ENCODE data around the gene PTMA.
"Not testable (repeated sequence)": the region's sequence is repeated elsewhere in the genome, so short reads cannot be mapped to it uniquely, and the experiment has no call there.

PTMA gene

DNA sequence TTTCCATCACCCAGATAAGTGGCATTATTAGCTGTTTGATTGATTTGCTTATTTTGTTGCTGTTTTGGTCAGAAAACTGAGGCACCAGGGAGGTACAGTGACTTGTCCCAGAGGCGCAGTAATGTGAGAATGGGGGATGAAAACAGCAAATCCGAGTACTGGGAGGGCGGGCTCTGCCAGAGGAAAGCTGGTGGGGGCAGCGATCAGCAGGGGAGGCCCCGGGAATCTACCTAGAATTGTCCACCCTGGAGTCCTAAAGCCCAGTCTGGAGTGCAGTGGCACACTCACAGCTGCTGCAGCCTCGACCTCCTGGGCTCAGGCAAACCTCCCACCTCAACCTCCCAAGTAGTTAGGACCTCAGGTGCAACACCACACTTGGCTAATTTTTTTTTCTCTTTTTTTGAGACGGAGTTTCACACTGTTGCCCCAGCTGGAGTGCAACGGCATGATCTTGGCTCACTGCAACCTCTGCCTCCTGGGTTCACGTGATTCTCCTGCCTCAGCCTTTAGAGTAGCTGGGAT lies 17.0 kb upstream of the PTMA start:
- no peak for DNase-seq (ENCODE audit: low read depth in 2 of 3, low spot score in 2 of 3)

DNA sequence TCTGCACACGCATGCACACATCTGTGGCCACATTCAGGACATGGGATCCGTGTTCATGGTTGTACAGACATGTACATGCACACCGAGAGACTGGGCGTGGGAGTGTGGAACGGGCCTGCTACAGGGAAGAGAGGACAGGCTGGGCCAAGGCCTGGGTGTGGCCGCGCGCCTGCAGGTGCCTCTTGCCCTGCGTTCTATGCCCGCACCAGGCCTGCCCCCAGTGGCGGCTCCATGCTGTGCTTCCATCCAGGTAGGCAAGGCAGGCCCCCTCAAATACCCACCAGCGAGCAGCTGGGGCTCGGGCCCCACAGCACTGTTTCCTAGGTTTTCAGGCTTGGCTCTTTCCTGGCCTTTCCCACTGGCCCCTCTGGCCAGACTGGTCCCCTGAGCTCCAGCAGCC lies 15.5 kb upstream of the PTMA start:
- no peak for DNase-seq (ENCODE audit: low read depth in 2 of 3, low spot score in 2 of 3)

DNA sequence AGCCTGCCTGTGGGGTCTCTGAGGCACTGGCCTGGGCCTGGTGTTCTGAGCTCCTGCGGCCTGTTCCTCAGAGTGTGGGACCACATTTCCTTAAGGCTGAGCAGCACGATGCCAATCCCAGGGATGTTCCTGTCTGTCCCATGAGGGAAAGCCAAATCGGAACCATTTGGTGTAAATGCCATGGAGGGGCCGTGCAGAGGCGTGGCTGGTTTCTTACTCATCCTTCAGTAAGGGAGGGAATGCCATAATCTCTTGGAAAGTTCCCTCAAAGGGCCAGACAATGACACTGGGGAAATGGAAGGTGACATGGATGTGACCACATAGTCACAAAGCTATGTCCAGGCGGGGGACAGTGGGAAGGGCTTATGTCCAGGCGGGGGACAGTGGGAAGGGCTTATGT lies 14.4 kb upstream of the PTMA start:
- DNase-seq (ENCODE audit: low read depth in 2 of 3, low spot score in 2 of 3): no peak

DNA sequence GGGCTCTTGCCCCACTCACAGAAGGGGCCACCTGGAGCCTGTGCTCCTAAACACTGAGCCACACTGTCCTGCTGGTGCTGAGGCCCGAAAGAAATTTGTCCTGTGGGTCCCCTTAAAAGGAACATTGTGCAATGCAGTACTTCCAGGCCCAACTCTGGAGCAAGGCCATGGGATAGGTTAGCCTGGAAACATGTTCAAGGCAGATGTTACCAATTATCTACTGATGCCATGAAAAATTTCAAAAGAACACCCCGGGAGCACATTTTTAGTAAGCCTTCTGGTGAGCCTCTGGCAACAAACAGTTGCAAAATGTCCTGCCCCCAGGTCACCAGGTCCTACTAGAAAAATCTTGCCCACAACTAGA lies 12.3 kb upstream of the PTMA start:
- no peak for DNase-seq (ENCODE audit: low read depth in 2 of 3, low spot score in 2 of 3)

DNA sequence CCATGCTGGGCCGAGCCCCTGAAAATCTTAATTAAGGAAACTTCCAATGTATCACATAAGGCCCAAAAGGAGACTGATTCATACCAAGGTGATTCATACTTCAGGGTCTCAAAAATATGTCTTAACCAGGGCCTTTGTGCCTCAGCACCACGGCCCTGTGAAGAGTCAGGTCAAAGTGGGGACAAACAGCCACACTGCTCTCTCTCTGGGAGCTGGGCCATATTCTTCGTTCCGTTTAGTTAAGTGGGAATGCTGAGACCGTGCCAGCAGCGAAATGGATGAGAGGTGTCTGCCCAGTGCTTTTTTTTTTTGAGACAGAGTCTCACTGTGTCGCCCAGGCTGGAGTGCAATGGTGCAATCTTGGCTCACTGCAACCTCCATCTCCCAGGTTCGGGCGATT lies 9.3 kb upstream of the PTMA start:
- DNase-seq (ENCODE audit: low read depth in 2 of 3, low spot score in 2 of 3): no peak

DNA sequence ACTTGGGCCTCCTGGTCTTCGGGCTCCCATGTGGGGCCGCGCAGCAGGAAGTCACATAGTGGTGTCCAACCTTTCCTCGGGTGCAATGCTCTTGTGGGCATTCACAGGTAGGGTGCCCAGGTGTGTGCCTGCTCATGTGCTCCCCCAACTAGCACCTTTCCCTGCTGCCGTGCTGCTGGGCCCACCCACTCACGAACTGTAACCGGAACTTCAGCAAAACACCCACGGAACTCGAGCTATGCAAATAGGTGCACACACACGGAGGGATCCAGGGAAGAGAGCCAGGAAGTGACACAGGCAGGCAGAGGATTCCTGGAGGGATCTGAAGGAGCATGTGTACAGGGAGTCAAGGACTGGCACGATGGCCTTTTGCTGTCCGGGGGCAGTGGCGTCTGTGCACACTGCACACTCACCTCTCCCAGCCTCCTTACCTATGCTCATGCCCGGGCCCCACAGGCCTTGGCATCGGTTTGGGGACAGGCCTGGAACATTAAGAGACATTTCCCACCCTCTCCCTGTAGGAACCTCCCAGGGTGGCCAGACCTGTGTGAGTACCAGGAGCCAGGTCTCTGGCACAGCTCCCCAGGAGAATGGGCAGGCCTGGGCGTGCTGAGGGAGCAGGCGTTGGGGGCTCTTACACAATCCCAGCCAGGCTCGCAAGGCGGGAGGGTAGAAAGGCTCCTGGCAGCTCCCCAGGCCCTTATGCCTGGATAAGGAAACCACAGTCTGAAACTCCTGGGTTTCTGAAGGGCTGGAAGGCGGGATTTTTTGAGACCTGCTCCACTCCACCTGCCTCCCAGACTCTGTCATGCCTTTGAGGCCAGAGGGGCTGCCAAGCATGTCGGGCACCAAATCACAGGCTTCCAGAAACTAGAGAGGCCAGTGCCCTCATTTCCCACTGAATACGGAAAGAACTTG lies 6.6 kb upstream of the PTMA start:
- DNase-seq (ENCODE audit: low read depth in 2 of 3, low spot score in 2 of 3): no peak

DNA sequence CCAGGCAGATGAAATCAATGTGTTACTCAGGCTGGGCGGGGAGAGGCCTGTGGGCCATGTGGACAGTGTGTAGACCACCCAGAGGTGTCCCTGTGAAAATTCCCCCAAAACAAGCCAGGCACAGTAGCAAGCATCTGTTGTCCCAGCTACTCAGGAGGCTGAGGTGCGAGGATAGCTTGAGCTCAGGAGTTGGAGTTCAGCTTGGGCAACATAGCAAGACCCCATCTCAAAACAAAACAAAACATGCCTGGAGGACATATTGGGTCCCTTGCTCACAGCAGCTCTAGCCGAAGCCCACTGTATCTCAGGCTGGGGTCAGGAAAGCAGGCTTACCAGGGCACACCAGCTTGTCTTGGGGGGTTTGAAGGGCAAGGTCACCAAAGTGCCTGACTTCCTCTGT lies 4.3 kb upstream of the PTMA start:
- no peak for DNase-seq (ENCODE audit: low read depth in 2 of 3, low spot score in 2 of 3)

DNA sequence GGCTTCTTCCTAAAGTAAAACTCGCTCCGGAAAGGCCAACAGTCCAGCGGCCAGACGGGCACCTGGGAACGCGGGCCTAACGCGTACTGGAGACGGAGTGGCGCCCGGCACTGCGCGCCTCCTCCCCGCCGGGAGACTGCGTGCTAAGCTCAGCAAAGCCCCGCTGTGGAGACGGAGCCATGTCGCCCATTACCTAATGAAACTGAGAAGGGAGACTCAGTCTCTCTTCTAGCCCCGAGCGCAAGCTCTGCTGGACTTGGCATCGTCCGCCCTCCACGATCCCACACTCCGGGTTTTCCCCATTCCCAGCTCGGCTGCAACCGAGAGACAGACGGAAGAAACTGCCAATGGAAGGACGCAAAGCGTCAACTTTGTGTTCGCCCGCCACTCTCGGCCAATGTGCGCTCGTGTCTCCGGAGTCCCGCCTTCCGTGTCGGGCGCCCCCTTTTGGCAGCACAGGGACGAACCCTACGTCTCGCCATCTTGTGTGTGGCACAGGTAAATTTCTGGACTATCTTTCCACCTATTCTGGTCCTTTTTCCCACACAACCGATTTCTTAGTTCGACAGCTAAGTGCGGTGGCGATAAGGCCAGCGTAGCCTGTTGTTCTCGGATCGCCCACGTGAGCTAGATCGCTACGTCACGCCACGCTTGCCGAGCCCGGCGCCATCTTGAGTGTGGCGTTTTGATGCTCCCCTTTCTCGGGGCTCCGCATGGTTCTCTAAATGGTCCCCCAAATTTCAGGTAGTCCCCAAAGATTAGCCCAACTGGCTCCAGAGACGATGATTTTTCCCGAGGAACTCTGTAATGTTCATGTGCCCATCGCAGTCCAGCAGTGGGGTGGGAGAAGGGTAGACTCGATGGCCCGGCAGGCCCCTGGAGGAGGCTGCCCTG lies 1.3 kb upstream of the PTMA start:
- peak; percentile 89 to 95 (median 93) for DNase-seq (ENCODE audit: low read depth in 2 of 3, low spot score in 2 of 3)

DNA sequence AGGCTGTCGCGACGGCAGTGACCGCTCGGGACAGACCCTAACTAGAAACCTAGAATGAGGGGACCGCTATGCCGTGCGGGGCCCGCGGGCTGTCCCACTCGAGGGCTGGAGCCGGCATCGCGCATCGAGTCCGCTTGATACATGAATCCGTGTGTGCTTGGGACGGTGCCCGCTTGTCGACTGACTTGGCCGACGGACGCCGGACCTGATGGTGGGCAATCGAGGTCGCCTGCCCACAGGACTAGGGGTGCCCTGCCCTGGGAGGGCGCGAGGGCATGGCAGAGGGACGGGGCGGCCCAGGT lies 749 bp upstream of the PTMA start:
- DNase-seq (ENCODE audit: low read depth in 2 of 3, low spot score in 2 of 3): peak in 1 of 3 experiments; percentile 67

DNA sequence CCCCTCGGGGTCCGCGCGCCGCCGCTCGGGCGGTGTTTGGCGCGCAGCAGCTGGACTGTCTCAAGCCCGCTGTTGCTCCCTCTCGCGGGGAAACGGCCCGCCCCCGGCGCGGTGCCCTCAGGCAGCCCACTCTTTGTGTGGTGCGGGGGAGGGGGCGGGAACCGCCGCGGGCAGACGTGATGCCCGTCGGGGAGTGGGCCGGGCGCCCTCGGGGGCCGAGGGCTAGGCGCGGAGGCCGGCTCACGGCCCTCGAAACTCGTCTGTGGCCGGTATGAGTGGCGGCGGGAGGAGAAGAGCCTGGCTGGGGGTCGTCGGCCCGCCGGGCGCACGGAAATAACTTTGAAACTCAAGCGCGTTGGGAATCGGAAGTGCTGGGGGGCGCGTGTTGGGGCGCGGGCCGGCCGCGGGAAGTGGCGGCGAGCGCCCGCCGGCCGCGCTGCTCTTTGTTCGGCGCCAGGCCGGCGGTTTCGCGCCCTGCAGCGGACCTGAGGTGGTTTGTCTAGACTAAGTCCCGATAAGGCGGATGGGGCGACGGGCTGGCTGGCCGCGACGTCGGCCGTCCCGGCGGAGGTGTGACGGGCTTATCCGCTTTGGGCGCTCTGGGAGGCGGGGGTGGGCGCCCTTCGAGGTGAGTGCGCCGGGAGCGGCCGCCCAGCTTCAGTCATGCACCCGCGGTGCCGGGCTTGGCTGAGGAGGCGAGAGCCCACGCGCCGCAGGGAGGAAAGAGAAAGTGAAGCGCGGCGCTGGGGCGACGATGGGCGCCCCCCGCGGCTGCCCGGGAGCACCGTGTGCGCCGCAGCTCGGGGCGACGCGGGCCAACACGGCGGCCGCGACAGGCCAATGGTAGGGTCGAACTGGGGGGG lies 679 bp downstream of the PTMA start:
- DNase-seq (ENCODE audit: low read depth in 2 of 3, low spot score in 2 of 3): peak in 2 of 3 experiments; percentile 20 to 33

DNA sequence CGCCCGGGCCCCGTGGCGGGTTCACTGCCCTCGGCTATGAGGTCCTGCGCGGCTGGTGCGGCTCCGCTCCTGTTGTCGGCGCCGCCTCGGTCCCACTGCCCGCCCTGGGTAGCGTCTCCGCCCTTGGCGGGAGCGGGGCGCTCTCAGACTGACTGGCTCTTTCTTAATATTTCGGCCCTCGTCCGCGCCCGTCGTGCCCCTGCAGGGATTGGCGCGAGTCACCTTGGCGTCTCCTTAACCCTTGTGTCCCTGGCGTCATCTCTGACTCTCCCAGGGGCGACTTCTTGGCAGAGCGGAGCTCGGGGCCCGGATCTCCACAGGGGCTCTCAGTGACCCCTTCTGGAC lies 1.3 kb downstream of the PTMA start:
- peak in 2 of 3 experiments; percentile 16 to 43 for DNase-seq (ENCODE audit: low read depth in 2 of 3, low spot score in 2 of 3)

DNA sequence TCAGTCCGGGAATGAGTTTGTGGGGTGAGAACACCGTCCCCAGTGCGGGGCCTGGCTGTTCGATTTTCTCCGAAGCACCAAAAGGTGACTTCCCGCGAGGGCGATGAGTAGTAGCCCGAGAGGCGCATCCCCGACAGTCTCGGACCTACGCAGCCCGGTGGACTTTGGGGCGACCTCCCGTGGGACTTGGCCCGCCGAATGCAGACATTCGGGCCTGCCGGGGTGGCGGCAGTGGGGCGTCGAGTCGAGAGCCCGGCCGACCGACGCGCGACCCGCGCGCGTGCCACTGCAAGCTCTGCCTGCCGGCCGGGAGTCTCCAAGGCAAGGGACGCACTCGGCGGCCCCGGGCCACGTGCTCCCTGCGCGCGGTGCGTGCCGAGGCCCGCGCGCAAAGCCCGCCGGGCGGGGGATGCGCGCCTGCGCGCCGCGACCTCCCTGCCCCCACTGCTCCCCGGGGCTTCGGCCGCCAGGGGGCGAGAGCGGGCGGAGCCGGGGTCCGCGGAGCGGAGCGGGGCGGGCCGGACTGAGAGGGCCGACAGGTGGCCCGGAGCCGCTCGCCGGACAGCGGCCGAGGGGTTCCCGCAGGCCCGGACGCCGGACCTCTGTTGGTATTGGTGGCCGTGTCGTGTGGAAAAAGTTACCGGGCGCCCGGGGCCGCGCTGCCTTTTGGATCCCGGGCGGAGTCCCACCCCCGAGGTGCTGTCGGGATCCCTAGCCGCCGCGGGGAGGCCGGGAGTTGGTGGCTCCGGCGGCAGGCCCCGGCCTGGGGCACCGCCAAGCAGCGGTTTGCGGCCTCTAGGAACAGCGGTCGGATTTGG lies 1.9 kb downstream of the PTMA start:
- DNase-seq (ENCODE audit: low read depth in 2 of 3, low spot score in 2 of 3): peak; percentile 65 to 87 (median 79)

DNA sequence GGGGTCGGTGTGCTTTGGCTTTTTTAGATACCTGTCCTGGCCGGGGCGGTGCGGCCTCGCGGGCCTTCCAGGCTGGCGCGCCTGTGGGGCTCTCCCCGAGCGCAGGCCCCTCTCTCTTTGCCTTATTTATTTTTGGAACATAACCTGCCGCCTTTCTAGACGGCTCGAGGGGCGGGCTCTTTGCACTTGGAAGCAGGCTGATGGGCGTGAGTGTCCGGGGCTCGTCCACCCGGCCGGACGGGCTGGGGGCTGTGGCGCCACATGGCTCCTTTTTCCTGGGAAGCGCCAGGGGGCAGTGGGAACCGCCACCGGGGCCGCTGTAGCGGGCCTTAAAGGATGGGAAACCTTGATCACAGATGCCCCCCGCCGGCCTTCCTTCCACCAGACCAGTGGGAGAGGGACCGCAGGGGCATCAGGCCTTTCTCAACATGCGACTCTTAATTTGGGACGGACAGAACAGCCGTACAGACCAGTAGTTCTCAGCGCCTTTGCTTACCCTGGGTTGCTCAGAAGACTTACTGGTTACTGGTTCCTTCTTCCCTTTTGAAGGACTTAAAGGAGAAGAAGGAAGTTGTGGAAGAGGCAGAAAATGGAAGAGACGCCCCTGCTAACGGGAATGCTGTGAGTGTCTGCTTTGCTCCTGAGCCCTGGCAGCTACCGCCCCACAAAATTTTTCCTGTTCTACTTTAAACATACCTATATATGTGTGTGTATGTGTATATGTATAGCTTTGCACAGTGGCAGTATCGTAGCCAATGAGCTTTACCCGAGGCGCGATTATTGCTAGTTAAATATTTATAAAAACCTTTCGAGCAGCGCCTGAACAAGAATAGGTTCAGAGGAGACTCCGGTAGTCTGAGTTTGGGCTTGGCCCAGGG lies 2.7 kb downstream of the PTMA start:
- no peak for DNase-seq (ENCODE audit: low read depth in 2 of 3, low spot score in 2 of 3)

DNA sequence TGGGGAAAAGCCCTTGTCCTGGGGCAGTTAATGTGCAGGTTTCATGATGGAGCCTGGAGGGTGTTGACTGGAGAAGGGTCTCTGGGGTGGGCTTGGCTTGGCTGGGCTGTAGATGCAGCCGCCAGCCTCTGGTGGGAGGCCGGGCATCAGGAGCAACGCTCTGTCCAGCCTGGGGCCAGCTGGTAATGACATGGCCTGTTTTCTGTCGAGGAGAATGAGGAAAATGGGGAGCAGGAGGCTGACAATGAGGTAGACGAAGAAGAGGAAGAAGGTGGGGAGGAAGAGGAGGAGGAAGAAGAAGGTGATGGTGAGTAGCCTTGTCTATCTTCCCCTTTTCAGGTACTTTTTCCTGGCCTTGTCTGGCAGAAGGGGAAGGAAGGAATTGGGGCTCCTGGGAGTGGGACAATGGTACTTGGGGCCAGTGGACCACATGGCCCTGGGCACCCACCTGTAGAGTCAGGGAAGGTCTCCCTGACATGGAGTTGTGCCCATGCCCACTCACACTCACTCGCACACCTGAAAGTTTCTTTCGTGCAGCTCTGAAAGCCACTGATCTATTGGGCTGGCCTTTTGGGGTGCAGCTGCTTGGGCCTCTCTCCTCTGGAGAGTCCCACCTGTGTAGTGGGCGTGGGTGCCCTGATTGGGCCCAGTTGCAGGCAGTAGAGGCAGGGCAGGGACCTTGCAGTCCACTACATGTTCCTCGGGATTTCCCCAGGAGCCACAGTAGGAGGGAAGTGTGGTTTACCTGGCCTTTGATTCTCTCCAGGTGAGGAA lies 3.5 kb downstream of the PTMA start:
- DNase-seq (ENCODE audit: low read depth in 2 of 3, low spot score in 2 of 3): no peak

DNA sequence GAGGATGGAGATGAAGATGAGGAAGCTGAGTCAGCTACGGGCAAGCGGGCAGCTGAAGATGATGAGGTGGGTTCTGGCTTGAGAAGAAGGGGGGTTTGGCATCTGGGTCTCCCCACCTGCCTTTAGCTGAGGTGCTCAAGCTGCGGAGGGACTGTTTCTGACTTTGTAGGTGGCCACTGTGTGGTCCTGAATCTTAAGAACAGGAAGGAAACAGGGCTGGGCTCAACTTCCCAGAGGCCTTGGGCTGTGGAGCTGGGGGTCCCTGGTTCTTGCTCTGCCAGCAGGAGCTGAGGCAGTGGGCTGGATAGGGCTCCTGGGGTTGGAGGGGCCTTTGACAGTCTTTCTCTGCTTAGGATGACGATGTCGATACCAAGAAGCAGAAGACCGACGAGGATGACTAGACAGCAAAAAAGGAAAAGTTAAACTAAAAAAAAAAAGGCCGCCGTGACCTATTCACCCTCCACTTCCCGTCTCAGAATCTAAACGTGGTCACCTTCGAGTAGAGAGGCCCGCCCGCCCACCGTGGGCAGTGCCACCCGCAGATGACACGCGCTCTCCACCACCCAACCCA lies 4.2 kb downstream of the PTMA start:
- DNase-seq (ENCODE audit: low read depth in 2 of 3, low spot score in 2 of 3): peak in 1 of 3 experiments; percentile 22

DNA sequence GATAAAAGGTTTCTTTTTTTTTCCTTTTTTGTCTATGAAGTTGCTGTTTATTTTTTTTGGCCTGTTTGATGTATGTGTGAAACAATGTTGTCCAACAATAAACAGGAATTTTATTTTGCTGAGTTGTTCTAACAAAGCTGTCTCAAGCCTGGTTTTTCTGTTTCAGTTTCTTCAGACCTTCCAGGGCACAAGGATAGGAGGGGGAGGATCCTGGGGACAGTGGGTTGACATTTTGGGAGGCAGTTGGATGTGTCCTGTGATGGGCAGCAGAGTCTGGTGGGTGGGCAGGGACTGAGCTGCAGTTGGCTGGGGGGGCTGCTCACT lies 5.0 kb downstream of the PTMA start:
- not testable (repeated sequence) for DNase-seq (ENCODE audit: low read depth in 2 of 3, low spot score in 2 of 3)

DNA sequence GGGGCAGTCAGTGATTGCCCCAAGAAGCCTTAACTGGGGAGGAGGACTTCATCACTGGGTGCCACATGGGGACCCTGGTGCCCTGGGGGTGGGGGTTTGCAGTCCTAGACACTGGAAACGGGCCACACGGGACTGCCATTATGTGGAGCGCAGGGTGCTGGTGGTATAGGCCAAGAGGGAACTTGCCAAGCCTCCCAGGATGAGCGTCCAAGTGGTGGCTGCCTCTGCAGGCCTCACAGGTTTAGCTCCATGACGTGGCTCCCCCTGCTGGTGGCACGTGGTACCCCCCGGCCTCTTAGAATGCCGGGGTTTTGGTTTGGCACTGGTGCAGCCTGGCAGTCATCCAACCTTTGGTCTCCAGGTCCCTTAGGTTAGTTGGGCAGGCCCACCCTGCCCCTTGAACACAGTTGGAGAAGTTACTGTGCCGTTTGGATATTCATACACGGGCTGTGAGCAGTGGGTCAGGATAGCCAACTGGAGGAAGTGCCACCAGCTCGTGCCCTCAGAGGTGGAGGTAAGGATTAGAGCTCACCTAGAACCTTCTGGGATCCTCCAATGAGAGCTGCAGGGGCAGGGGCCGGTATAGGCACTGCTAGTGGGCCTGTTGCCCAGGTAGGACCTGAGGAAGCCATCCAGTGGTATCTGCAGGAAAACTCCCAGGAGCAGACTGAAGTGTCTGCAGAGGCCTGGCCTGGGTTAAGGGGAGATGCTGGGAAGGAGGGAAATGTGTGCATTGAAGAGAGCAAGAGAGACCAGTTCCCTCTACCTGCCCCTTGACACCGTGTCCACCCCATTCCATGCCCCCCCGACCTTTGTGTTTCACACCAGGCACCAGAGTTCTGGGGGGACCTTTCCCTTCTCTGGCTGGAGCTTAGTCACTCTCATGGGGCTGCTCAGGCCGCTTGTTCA lies 5.7 kb downstream of the PTMA start:
- peak; percentile 73 to 93 (median 92) for DNase-seq (ENCODE audit: low read depth in 2 of 3, low spot score in 2 of 3)
